H7 (cell line): Measurements from ENCODE around the gene DCDC2. TPM values are rescaled to one million over a fixed set of nuclear protein-coding genes. Genes with fewer than 3 reads are reported as not detected.
"Not testable (repeated sequence)": the region's sequence is repeated elsewhere in the genome, so short reads cannot be mapped to it uniquely, and the experiment has no call there.

ENCODE experiments used
- DNase-seq: peaks from one replicate; pipeline ENCODE4 v3.0.0; 2012
- H3K27me3 ChIP-seq: 2 replicates; pipeline ENCODE4 v1.6.0; 2011; ENCODE audit warnings: mild to moderate bottlenecking, low read length; ENCODE audit not compliant: control insufficient read depth, insufficient read depth
- H3K36me3 ChIP-seq: replicated peaks from 2 replicates; pipeline ENCODE4 v1.5.1; 2011; ENCODE audit warnings: low read length; ENCODE audit not compliant: control insufficient read depth, insufficient read depth
- H3K4me3 ChIP-seq: 2 replicates; pipeline ENCODE4 v1.5.1; 2011; ENCODE audit warnings: low read depth, mild to moderate bottlenecking, control low read depth, low read length, moderate library complexity; ENCODE audit not compliant: insufficient read depth
- total RNA-seq: library from RNA; depleted of rRNA; stranded (reverse); fragments of >200 nt; shearing (Covaris generic); gene quantifications from 2 replicates; pipeline ENCODE4 v1.2.3, GENCODE V29; 2014

Gene DCDC2
- total RNA-seq, 1 experiment from 2014 or later: not detected

- H3K4me3 ChIP-seq: no peak overlapping the region
- no peak for DNase-seq
- no peaks in the 10 kb centered on the region for H3K27me3 ChIP-seq
- H3K36me3 ChIP-seq: no peaks in the 10 kb centered on the region
Observed at GRCh38 chr6:24207413-24207812, 150.4 kb downstream of the DCDC2 start.

GRCh38 chr6:24205020-24205492 lies 152.8 kb downstream of the DCDC2 start:
- peak; percentile 12 for DNase-seq

DNA sequence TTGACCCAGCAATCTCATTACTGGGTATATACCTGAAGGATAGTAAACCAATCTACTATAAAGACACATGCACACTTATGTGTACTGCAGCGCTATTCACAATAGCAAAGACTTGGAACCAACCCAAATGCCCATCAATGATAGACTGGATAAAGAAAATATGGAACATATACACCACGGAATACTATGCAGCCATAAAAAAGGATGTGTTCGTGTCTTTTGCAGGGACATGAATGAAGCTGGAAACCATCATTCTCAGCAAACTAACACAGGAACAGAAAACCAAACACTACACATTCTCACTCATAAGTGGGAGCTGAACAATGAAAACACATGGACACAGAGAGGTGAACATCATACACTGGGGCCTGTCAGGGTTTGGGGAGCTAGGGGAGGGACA lies 153.7 kb downstream of the DCDC2 start:
- not testable (repeated sequence) for H3K4me3 ChIP-seq, H3K36me3 ChIP-seq, H3K27me3 ChIP-seq, DNase-seq

More at GRCh38 chr6:24205020-24205492, 152.8 kb downstream of the DCDC2 start:
- no peak overlapping the region for H3K4me3 ChIP-seq
- no peaks in the 10 kb centered on the region for H3K36me3 ChIP-seq
- no peaks in the 10 kb centered on the region for H3K27me3 ChIP-seq

DNA sequence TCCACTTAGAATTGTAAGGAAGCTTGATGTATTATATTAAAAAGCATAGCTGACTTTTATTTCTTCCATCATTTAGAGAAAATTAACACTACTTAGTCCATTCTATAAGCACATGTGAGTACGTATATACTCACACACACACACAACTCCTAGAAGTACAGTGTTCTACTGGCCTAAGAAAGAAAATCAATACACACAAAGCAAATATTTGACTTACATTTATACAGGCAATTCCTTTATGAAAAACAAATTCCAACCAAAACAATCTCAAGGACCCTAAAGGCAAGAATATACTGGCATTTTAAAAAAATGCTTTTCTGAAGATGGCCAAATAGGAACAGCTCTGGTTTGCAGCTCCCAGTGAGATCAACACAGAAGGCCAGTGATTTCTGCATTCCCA lies 160.0 kb downstream of the DCDC2 start:
- Histone ChIP-seq H3K36me3 (no peaks in the 10 kb centered on the region), H3K27me3 (no peaks in the 10 kb centered on the region), H3K4me3 (no peak overlapping the region)
- DNase-seq: no peak

GRCh38 chr6:24195836-24196597 lies 161.8 kb downstream of the DCDC2 start:
- DNase-seq: no peak
- Histone ChIP-seq H3K36me3 (no peaks in the 10 kb centered on the region), H3K27me3 (no peaks in the 10 kb centered on the region), H3K4me3 (no peak overlapping the region)

DNA sequence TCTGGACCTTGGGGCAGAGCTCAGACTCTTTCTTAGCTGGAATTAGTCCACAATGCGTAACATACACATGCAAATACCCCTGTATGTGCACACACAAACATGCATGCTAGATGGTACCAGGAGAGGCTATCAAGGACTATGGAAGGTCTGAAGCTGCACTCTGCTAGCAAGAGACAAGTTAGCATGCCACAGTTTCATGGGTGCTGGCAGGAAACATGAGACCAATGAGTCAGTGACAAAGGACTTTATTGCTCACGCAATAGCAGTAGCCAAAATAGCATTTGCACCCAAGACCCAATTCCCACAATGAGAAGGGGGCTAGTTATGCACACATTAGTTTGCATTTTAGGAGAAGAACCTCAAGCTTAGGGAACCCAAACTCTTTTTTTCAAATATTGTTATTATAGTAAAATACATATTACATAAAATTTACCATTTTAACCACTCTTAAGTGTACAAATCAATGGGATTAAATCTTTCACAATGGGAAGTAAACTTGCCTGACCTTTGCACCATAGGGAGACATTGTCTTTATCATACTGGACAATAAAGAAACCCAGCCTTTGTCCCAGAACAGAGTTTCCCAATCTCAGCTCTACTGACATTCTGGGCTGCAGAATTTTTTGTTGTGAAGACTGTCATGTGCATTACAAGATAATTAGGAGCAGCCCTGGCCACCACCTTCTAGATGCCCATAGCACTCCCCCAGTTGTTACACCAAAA lies 162.7 kb downstream of the DCDC2 start:
- Histone ChIP-seq H3K4me3 (no peak overlapping the region), H3K36me3 (no peaks in the 10 kb centered on the region), H3K27me3 (no peaks in the 10 kb centered on the region)
- no peak for DNase-seq

GRCh38 chr6:24193364-24193763 lies 164.5 kb downstream of the DCDC2 start:
- no peak overlapping the region for H3K4me3 ChIP-seq
- DNase-seq: no peak
- H3K36me3 ChIP-seq: no peaks in the 10 kb centered on the region
- H3K27me3 ChIP-seq: no peaks in the 10 kb centered on the region

- H3K27me3 ChIP-seq: no peaks in the 10 kb centered on the region
- no peak for DNase-seq
- no peak overlapping the region for H3K4me3 ChIP-seq
- H3K36me3 ChIP-seq: no peaks in the 10 kb centered on the region
Observed at GRCh38 chr6:24191346-24191745, 166.5 kb downstream of the DCDC2 start.

- no peak for DNase-seq
- Histone ChIP-seq H3K27me3 (no peaks in the 10 kb centered on the region), H3K4me3 (no peak overlapping the region), H3K36me3 (no peaks in the 10 kb centered on the region)
Observed at GRCh38 chr6:24188578-24189080, 169.2 kb downstream of the DCDC2 start.

GRCh38 chr6:24187965-24188577 lies 169.8 kb downstream of the DCDC2 start:
- no peak for DNase-seq
- H3K36me3 ChIP-seq: no peaks in the 10 kb centered on the region
- H3K4me3 ChIP-seq: no peak overlapping the region
- H3K27me3 ChIP-seq: no peaks in the 10 kb centered on the region

DNA sequence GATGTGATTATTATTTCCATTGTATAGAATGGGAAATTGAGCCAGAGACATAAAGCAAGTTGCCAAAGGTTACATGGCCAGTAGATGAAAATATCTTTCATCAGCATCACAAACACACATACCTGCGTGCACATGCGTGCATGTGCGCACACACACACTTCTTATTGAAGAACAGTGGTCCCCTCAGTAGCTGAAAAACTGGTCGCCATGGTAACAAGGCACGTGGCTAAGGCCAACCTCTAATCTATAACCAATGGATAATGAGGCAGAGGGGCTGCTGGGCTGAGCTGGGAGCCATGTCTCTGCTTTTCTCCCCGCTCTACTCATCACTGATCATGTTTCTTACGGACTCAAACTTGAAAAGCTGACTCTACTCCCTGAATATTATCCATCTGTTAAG lies 171.5 kb downstream of the DCDC2 start:
- H3K4me3 ChIP-seq: no peak overlapping the region
- H3K36me3 ChIP-seq: no peaks in the 10 kb centered on the region
- no peaks in the 10 kb centered on the region for H3K27me3 ChIP-seq
- no peak for DNase-seq

DNA sequence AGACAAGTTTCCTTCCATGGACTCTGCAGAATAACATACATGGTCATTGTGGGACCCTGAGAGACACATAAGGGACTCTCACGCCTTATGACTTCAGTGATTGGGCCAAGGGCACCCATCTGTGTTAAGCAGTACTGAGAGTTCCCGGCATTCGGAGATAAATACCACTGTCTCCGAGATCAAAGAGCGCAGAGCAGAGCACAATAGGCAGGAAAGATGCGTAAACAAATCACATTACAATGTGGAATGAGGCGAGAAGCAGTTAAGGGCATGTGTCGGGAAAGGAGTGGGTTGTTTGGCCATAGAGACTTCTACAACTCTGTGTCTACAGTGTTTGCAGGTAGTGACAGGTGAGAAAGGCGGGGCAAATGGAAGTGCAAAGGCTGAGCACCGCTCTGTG lies 174.3 kb downstream of the DCDC2 start:
- no peaks in the 10 kb centered on the region for H3K36me3 ChIP-seq
- H3K27me3 ChIP-seq: no peaks in the 10 kb centered on the region
- H3K4me3 ChIP-seq: no peak overlapping the region
- no peak for DNase-seq

GRCh38 chr6:24157886-24158285 lies 200.0 kb downstream of the DCDC2 start:
- Histone ChIP-seq H3K36me3 (no peaks in the 10 kb centered on the region), H3K4me3 (no peak overlapping the region), H3K27me3 (no peaks in the 10 kb centered on the region)
- no peak for DNase-seq

- Histone ChIP-seq H3K27me3 (no peaks in the 10 kb centered on the region), H3K4me3 (no peak overlapping the region), H3K36me3 (no peaks in the 10 kb centered on the region)
- DNase-seq: no peak
Observed at GRCh38 chr6:24154121-24154520, 203.7 kb downstream of the DCDC2 start.

DNA sequence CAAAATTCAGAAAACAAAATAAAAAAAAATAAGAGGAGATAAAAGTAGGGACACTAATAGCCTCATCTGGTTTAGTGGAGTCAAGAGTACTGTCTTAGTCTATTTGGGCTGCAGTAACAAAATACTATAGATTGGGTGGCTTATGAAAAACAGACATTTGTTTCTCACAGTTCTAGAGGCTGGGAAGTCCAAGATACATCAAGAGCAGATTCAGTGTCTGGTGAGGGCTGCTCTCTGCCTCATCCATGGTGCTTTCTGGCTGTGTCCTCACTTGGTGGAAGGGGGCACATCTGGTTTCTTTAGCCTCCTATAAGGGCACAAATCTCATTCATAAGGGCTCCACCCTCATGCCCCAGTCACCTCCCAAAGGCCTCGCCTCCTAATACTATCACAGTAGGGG lies 205.8 kb downstream of the DCDC2 start:
- no peaks in the 10 kb centered on the region for H3K27me3 ChIP-seq
- no peak for DNase-seq
- H3K4me3 ChIP-seq: no peak overlapping the region
- H3K36me3 ChIP-seq: no peaks in the 10 kb centered on the region
